Stomach smooth muscle (tissue), 2 donors: Measurements from ENCODE around the gene ERC2.

Experiments
- H3K27ac ChIP-seq: one replicate; pipeline ENCODE4 v1.7.0; 2013; ENCODE audit warnings: mild to moderate bottlenecking, low read length, inconsistent platforms
- H3K27me3 ChIP-seq, 2 donors: one replicate each; pipeline ENCODE4 v1.7.0; 2013; ENCODE audit warnings: low read length in 2 of 2; ENCODE audit not compliant: insufficient read depth in 2 of 2, control insufficient read depth in 1 of 2
- H3K36me3 ChIP-seq, 2 donors: one replicate each; pipeline ENCODE4 v1.7.0; 2013; ENCODE audit warnings: low read length in 2 of 2; ENCODE audit not compliant: control insufficient read depth in 2 of 2, insufficient read depth in 2 of 2
- H3K4me1 ChIP-seq: one replicate; pipeline ENCODE4 v1.7.0; 2013; ENCODE audit warnings: low read length; ENCODE audit not compliant: control insufficient read depth, insufficient read depth
- H3K4me3 ChIP-seq, 2 donors: one replicate each; pipeline ENCODE4 v1.7.0; 2013; ENCODE audit warnings: low read length in 2 of 2
- H3K9ac ChIP-seq, 2 donors: one replicate each; pipeline ENCODE4 v1.7.0; 2013; ENCODE audit warnings: low read length in 2 of 2, mild to moderate bottlenecking in 1 of 2
- H3K9me3 ChIP-seq, 2 donors: one replicate each; pipeline ENCODE4 v1.7.0; 2013; ENCODE audit warnings: low read length in 2 of 2; ENCODE audit not compliant: control insufficient read depth in 2 of 2
- donor health status: healthy.
- donor health status: Pancreatic carcinoma.

ERC2 gene

GRCh38 chr3:55461896-55462295, 1006.4 kb downstream of the ERC2 start:
- H3K36me3 ChIP-seq: no peaks in the 10 kb centered on the region
- H3K9ac ChIP-seq: no peak overlapping the region
- H3K27me3 ChIP-seq: peaks cover 0 to 3% of the 10 kb centered on the region in 2 donors
- H3K4me3 ChIP-seq: no peak overlapping the region
- no peak overlapping the region for H3K27ac ChIP-seq
- no peaks in the 10 kb centered on the region for H3K4me1 ChIP-seq
- H3K9me3 ChIP-seq: no peaks in the 10 kb centered on the region

- Histone ChIP-seq H3K9ac (no peak overlapping the region), H3K9me3 (no peaks in the 10 kb centered on the region), H3K4me1 (no peaks in the 10 kb centered on the region), H3K36me3 (no peaks in the 10 kb centered on the region), H3K4me3 (no peak overlapping the region), H3K27ac (no peak overlapping the region), H3K27me3 (peaks cover 0 to 3% of the 10 kb centered on the region in 2 donors)
Observed at GRCh38 chr3:55459838-55460237, 1008.4 kb downstream of the ERC2 start.
